HepG2 (cell line): ENCODE data around the gene C11orf68. TPM values are rescaled to one million over a fixed set of nuclear protein-coding genes. Genes with fewer than 3 reads are reported as not detected.

Experiments used
- ARHGAP35 ChIP-seq: sonication (generic); formaldehyde crosslinking; IDR thresholded peaks from 2 replicates; pipeline ENCODE4 v1.9.0; 2022; ENCODE audit warnings: mild to moderate bottlenecking, inconsistent platforms, moderate library complexity, missing genetic modification reagents, borderline replicate concordance
- HNRNPK ChIP-seq: fragments of 200-400 bp; formaldehyde crosslinking; IDR thresholded peaks from 2 replicates; pipeline ENCODE4 v1.6.1; 2018; ENCODE audit warnings: low read length, low read depth, moderate library complexity, mild to moderate bottlenecking; ENCODE audit not compliant: poor library complexity, severe bottlenecking
- KMT2A ChIP-seq: sonication (generic); formaldehyde crosslinking; IDR thresholded peaks from 2 replicates; pipeline ENCODE4 v1.4.0; 2020; ENCODE audit warnings: missing genetic modification reagents
- NFYC ChIP-seq: IDR thresholded peaks from 2 replicates; pipeline ENCODE4 v1.6.1; 2016; ENCODE audit warnings: missing genetic modification reagents, missing compliant biosample characterization
- PCBP1 ChIP-seq: fragments of 200-400 bp; formaldehyde crosslinking; IDR thresholded peaks from 2 replicates; pipeline ENCODE4 v1.6.1; 2017; ENCODE audit warnings: mild to moderate bottlenecking, low read depth, low read length, borderline replicate concordance
- RARA ChIP-seq: IDR thresholded peaks from 2 replicates; pipeline ENCODE4 v1.6.1; 2016; ENCODE audit warnings: missing genetic modification reagents, missing compliant biosample characterization
- SSRP1 ChIP-seq: IDR thresholded peaks from 2 replicates; pipeline ENCODE4 v1.6.1; 2016; ENCODE audit warnings: control low read depth
- TCF7 ChIP-seq: sonication (generic); IDR thresholded peaks from 2 replicates; pipeline ENCODE4 v1.6.1; 2016; ENCODE audit warnings: antibody characterized with exemption, low read depth
- TCF7L2 ChIP-seq: IDR thresholded peaks from 2 replicates; pipeline ENCODE4 v1.6.1; 2011; ENCODE audit warnings: mild to moderate bottlenecking, low read depth, low read length, moderate library complexity
- ZBTB38 ChIP-seq: sonication (generic); formaldehyde crosslinking; IDR thresholded peaks from 2 replicates; pipeline ENCODE4 v1.5.1; 2020; ENCODE audit warnings: mild to moderate bottlenecking, missing genetic modification reagents
- ZMYM4 ChIP-seq: sonication (generic); formaldehyde crosslinking; IDR thresholded peaks from 2 replicates; pipeline ENCODE4 v1.8.1; 2023; ENCODE audit warnings: mild to moderate bottlenecking, missing genetic modification reagents
- ZNF24 ChIP-seq: fragments of 450-650 bp; IDR thresholded peaks from 2 replicates; pipeline ENCODE4 v1.6.1; 2017; ENCODE audit warnings: antibody characterized with exemption, mild to moderate bottlenecking
- ZNF382 ChIP-seq: sonication (generic); formaldehyde crosslinking; IDR thresholded peaks from 2 replicates; pipeline ENCODE4 v1.5.0; 2020; ENCODE audit warnings: missing genetic modification reagents, mild to moderate bottlenecking, borderline replicate concordance
- ZNF562 ChIP-seq: sonication (generic); formaldehyde crosslinking; IDR thresholded peaks from 2 replicates; pipeline ENCODE4 v1.8.0; 2022; ENCODE audit warnings: missing genetic modification reagents, borderline replicate concordance
- ZNF616 ChIP-seq: sonication (generic); formaldehyde crosslinking; IDR thresholded peaks from 2 replicates; pipeline ENCODE4 v1.5.0; 2020; ENCODE audit warnings: low read depth, mild to moderate bottlenecking, missing genetic modification reagents
- ZNF674 ChIP-seq: sonication (generic); formaldehyde crosslinking; IDR thresholded peaks from 2 replicates; pipeline ENCODE4 v1.5.0; 2020; ENCODE audit warnings: low read depth, mild to moderate bottlenecking, missing genetic modification reagents
- ZNF879 ChIP-seq: sonication (generic); formaldehyde crosslinking; IDR thresholded peaks from 2 replicates; pipeline ENCODE4 v1.8.1; 2023; ENCODE audit warnings: missing genetic modification reagents
- polyA plus RNA-seq, 8 experiments: library from polyadenylated mRNA; depleted of rRNA in 3 of 8; stranded (reverse) in 7 of 8; unstranded in 1 of 8; fragments of >200 nt; fragmentation: Illumina TruSeq in 4 of 8; extraction: Trizol in 4 of 8; gene quantifications; 2 replicates each; pipeline versions ENCODE4 v1.2.1 to v1.2.3, GENCODE V29; 2011 to 2016; ENCODE audit warnings: low read depth in 4 of 8, missing spikeins in 1 of 8, mixed read lengths in 1 of 8; ENCODE audit not compliant: insufficient read depth in 1 of 8
- total RNA-seq, 5 experiments: library from RNA; depleted of rRNA; stranded (reverse); fragments of >200 nt; fragmentation: Illumina TruSeq; extraction: Trizol; gene quantifications; 2 replicates each; pipeline ENCODE4 v1.2.3, GENCODE V29; 2016; ENCODE audit warnings: low read depth in 1 of 5
- TF ChIP-seq, protein P1 (sequence below): sonication (generic); formaldehyde crosslinking; IDR thresholded peaks from 2 replicates; pipeline ENCODE4 v1.5.0; 2020; ENCODE audit warnings: missing genetic modification reagents, mild to moderate bottlenecking, borderline replicate concordance
- TF ChIP-seq, protein P2 (sequence below): sonication (generic); formaldehyde crosslinking; IDR thresholded peaks from 2 replicates; pipeline ENCODE4 v1.4.0; 2020; ENCODE audit warnings: missing genetic modification reagents
- TF ChIP-seq, protein P3 (sequence below), 2 experiments: fragments of 450-650 bp in 1 of 2; sonication (generic) in 1 of 2; formaldehyde crosslinking; IDR thresholded peaks; 2 replicates each; pipeline versions ENCODE4 v1.5.0 to v1.8.0; 2020 to 2022; ENCODE audit warnings: mild to moderate bottlenecking in 1 of 2, missing genetic modification reagents in 1 of 2
- TF ChIP-seq, protein P4 (sequence below): sonication (generic); formaldehyde crosslinking; IDR thresholded peaks from 2 replicates; pipeline ENCODE4 v1.4.0; 2020; ENCODE audit warnings: missing genetic modification reagents, mild to moderate bottlenecking, borderline replicate concordance

Gene C11orf68
- total and polyA plus RNA-seq, 2 of the 13 experiments (the other 11 are each of a cell fraction or from before 2014, with no cell fraction given), result 8.4 to 28.3 TPM

DNA sequence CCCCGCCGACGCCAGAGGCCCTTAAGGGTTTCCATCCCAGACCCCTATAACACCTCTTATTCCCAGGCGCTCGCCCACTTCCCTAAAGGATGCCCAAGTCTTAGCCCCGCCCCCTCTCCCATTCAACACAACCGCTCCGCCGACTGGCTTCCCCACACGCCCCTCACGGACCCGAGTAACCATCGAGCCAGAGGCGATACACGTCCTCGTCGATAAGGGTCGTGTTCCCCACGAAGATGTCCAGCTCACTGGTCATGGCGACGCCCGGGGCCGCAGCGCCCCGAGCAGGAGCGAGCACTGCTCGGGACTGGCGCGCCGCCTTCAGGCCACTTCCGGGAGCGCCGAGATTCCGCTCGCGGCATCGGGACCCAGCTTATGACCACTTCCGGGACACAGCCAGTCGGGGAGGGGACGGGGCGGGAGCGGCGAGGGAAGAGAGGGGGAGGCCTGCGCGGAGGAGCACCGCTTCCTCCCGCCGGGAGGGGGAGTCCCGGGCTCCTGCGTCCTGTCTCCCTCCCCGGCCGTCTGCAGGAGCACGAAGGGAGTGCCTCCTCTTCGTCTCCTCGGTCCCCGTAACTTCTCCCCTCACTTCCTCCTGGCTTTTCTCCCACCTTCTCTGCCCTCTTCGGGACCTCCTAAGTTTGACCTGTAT lies 30.6 kb downstream of the C11orf68 start, which contains the start of gene FIBP (continued):
- TF ChIP-seq, protein P1, sequence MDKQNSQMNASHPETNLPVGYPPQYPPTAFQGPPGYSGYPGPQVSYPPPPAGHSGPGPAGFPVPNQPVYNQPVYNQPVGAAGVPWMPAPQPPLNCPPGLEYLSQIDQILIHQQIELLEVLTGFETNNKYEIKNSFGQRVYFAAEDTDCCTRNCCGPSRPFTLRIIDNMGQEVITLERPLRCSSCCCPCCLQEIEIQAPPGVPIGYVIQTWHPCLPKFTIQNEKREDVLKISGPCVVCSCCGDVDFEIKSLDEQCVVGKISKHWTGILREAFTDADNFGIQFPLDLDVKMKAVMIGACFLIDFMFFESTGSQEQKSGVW (CRISPR knock-in tag), result no peak
- TF ChIP-seq PCBP1 (0 out of 2 replicates have a peak, but pooled peaks have one; percentile 71), ZMYM4 (CRISPR knock-in tag) (peak; percentile 85), ZNF24 (no peak), ZBTB38 (CRISPR knock-in tag) (no peak; the same call in 1 of the 2 replicates), ZNF382 (CRISPR knock-in tag) (no peak), TCF7L2 (no peak), ZNF879 (CRISPR knock-in tag) (no peak), RARA (CRISPR knock-in tag) (no peak), SSRP1 (CRISPR knock-in tag) (no peak), KMT2A (peak; percentile 82; the same call in 1 of the 2 replicates), ZNF616 (CRISPR knock-in tag) (no peak; the same call in 1 of the 2 replicates), HNRNPK (no peak), ARHGAP35 (CRISPR knock-in tag) (no peak; the same call in 1 of the 2 replicates), NFYC (CRISPR knock-in tag) (peak; percentile 65), ZNF674 (CRISPR knock-in tag) (no peak), ZNF562 (CRISPR knock-in tag) (no peak), TCF7 (no peak)
- TF ChIP-seq, protein P2, sequence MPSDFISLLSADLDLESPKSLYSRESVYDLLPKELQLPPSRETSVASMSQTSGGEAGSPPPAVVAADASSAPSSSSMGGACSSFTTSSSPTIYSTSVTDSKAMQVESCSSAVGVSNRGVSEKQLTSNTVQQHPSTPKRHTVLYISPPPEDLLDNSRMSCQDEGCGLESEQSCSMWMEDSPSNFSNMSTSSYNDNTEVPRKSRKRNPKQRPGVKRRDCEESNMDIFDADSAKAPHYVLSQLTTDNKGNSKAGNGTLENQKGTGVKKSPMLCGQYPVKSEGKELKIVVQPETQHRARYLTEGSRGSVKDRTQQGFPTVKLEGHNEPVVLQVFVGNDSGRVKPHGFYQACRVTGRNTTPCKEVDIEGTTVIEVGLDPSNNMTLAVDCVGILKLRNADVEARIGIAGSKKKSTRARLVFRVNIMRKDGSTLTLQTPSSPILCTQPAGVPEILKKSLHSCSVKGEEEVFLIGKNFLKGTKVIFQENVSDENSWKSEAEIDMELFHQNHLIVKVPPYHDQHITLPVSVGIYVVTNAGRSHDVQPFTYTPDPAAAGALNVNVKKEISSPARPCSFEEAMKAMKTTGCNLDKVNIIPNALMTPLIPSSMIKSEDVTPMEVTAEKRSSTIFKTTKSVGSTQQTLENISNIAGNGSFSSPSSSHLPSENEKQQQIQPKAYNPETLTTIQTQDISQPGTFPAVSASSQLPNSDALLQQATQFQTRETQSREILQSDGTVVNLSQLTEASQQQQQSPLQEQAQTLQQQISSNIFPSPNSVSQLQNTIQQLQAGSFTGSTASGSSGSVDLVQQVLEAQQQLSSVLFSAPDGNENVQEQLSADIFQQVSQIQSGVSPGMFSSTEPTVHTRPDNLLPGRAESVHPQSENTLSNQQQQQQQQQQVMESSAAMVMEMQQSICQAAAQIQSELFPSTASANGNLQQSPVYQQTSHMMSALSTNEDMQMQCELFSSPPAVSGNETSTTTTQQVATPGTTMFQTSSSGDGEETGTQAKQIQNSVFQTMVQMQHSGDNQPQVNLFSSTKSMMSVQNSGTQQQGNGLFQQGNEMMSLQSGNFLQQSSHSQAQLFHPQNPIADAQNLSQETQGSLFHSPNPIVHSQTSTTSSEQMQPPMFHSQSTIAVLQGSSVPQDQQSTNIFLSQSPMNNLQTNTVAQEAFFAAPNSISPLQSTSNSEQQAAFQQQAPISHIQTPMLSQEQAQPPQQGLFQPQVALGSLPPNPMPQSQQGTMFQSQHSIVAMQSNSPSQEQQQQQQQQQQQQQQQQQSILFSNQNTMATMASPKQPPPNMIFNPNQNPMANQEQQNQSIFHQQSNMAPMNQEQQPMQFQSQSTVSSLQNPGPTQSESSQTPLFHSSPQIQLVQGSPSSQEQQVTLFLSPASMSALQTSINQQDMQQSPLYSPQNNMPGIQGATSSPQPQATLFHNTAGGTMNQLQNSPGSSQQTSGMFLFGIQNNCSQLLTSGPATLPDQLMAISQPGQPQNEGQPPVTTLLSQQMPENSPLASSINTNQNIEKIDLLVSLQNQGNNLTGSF (CRISPR knock-in tag), result no peak
- TF ChIP-seq, protein P3, sequence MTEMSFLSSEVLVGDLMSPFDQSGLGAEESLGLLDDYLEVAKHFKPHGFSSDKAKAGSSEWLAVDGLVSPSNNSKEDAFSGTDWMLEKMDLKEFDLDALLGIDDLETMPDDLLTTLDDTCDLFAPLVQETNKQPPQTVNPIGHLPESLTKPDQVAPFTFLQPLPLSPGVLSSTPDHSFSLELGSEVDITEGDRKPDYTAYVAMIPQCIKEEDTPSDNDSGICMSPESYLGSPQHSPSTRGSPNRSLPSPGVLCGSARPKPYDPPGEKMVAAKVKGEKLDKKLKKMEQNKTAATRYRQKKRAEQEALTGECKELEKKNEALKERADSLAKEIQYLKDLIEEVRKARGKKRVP (CRISPR knock-in tag; IDR thresholded peaks at IDR 0.05), result no peak
- TF ChIP-seq, protein P4, sequence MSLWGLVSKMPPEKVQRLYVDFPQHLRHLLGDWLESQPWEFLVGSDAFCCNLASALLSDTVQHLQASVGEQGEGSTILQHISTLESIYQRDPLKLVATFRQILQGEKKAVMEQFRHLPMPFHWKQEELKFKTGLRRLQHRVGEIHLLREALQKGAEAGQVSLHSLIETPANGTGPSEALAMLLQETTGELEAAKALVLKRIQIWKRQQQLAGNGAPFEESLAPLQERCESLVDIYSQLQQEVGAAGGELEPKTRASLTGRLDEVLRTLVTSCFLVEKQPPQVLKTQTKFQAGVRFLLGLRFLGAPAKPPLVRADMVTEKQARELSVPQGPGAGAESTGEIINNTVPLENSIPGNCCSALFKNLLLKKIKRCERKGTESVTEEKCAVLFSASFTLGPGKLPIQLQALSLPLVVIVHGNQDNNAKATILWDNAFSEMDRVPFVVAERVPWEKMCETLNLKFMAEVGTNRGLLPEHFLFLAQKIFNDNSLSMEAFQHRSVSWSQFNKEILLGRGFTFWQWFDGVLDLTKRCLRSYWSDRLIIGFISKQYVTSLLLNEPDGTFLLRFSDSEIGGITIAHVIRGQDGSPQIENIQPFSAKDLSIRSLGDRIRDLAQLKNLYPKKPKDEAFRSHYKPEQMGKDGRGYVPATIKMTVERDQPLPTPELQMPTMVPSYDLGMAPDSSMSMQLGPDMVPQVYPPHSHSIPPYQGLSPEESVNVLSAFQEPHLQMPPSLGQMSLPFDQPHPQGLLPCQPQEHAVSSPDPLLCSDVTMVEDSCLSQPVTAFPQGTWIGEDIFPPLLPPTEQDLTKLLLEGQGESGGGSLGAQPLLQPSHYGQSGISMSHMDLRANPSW, result 0 out of 2 replicates have a peak, but pooled peaks have one; percentile 77
